HL-60/S4 treated with retinoic acid at 250 ng/mL for 4 days and 3 days (cell line): Measurements from ENCODE around the gene HINT1.
"Not testable (repeated sequence)": the region's sequence is repeated elsewhere in the genome, so short reads cannot be mapped to it uniquely, and the experiment has no call there.

ENCODE experiments used
- in situ Hi-C: fragments of 300-500 bp; cut with MboI; formaldehyde crosslinking; loops from 2 replicates; pipeline ENCODE4 v1.7.0; 2022; ENCODE audit warnings: low sequenced_read_pairs

HINT1 gene

DNA sequence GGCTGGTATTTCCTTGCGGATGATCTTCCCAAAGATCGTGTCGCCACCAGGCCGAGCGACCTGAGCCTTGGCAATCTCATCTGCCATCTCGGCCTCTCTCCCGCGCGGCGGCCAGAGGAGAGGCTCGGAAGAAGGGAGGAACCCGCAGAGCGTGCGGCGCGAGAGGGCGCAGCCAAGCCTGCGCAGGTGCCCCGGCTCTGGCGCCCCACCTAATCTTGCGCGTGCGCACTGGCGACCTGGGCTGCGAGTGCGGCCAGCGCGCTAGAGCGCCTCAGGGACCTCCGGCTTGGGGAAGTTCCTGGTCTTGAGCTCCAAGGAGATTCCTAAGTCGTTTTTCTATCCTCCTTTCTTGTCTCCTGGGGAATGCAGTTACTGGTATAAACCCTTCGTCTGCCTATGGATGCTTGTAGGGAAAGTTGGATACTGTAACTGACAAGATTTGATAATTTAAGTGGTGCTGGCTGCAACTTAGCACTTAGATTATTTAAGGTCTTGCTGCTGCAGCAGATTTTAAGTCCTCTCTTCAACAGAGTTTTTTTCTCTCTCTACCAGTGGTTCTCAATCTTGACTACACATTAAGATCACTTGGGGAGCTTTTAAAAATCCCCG lies at the start of gene HINT1:
TSS of gene HINT1 (minus strand) at position 138 of the 609 bp plus-strand sequence. CDS start at position 87, 51 bp downstream.
- in situ Hi-C loops = loop anchor here (25.0 kb wide), 1 partner anchor 222 kb away; no protein-coding TSS in a partner anchor

DNA sequence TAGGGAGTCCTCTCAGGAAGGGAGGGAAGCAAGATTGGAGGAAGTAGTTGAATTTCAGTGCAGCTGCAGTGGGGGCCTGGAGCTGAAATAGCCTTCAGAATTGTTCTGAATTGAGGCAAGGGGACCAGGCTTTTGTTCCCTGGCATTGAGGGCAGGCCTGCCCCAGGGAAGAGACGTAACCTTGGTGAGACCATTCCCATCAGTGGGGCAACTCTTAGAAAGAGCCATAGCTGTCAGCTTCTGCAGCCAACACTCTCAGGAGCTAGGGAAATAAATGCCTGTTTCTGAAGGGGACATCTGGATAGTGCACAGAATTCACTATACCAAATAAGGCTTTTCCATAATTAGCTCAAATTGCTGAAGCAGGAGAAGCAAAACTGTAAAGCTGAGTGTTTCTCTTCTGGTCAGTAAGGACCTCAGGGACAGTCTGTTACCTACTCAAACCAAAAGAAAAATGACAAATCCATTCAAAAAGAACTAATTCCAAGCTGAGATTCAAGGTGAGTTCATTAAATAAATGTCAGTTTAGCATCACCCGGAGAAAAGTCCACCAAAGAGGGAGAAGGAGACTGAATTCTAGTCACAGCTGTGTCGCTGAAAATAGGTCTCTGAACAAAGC lies 49.7 kb upstream of the HINT1 start:
- in situ Hi-C loops = no loop called here

DNA sequence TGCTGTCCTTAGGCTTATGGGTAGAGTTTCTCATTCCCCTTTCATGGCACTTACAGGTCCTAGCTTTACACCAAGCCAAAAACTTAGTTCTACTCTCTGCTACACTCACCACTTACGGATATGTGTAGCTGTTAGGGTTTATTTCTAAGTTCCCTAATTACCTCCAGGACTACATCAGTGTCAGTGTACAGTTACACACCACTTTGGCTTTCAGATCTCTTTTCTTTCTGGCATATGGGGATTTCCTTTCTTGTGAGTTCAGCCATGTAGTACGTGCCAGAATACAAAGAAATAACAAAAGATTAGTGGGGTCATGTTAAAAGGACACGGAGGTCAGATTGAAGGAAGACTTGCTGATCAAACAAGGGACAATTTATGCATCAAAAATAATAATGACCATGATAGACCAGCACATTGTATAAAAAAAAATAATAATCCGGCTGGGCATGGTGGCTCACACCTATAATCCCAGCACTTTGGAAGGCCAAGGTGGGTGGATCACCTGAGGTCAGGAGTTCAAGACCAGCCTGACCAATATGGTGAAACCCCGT lies 47.5 kb upstream of the HINT1 start:
- in situ Hi-C loops = no loop called here

DNA sequence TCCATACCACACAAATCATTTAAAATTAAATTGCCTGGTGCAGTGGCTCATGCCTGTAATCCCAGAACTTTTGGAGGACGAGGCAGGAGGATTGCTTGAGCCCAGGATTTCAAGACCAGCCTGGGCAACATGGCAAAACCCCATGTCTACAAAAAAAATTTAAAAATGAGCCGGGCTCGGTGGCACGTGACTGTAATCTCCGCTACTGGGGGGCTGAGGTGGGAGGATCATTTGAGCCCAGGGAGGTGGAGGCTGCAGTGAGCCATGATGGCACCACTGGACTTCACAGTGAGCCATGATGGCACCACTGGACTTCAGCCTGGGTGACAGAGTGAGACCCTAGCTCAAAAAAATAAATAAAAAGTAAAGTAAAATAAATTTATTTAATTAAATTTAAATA lies 46.6 kb upstream of the HINT1 start:
- in situ Hi-C loops = no loop called here

DNA sequence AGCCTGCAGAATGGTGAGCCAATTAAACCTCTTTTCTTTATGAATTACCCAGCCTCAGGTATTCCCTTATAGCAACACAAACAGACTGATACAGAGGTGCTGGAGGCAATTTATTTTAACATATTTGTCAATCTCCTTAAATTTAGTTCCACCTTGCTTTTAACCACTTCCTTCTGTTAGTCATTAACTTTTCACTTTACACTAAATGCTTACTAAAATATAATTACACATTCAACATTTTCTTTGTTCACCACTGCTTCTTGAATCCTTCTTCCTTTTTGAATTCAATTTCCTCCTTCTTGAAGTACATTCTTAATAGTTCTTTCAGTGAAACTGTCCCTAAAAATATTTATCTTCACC lies 45.1 kb upstream of the HINT1 start:
- in situ Hi-C loops = no loop called here

DNA sequence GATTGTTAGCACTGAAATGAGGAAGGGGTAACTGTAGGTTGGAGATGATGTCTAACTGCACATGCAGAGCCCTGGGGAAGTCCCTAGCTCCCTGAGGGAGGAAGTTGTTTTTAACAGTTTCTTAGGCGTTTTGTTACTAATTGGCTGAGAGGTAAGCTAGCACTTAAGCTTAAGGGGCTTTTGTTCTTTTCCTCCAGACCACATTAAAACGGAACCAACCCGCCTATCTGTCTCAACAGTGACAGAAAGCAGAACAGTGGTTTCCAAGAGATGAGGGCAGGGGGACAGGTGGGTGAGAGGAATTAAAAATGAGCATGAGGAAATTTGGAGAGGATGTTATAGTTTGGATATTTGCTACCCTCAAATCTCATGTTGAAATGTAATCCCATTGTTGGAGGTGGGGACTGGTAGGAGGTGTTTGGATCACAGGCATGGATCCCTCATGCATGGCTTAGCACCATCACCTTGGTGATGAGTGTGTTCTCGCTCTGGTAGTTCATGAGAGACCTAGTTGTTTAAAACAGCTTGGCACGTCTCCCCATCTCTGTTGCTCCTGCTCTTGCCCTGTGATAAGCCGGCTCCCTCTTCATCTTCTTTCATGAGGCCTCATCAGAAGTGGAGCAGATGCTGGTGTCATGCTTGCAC lies 44.6 kb upstream of the HINT1 start:
- in situ Hi-C loops = no loop called here

DNA sequence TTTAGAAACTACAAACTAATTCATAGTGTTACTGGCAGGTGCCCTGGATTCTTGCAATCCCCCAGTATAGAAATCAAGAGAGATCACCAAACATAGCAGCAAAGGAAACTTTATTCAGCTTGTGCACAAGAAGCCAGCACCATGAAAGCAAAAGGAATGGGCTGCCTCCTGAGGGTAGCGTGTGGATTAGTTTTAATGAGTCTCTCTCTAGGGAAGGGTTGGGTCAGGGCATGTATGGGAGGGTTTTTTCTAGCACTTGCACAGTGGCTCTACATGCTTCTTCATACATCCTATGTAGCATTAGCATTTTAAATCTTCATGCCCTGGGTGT lies 44.1 kb upstream of the HINT1 start:
- in situ Hi-C loops = no loop called here

DNA sequence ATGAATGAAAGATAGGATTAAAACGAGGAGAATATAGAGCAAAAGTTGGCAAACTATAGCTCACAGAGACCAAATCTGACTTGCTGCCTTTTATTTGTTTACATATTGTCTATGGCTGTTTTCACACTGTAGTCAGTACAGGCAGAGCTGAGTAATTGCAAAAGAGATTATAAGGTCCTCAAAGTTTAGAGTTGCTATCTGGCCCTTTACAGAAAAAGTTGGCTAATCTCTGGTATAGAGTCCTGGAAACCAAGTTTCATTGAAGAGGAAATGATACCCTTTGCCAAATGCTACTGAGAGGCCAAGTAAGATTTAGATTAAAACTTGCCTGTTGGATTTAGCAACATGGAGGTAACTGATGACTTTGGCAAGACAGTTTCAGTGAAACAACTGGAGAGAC lies 41.7 kb upstream of the HINT1 start:
- in situ Hi-C loops = no loop called here

DNA sequence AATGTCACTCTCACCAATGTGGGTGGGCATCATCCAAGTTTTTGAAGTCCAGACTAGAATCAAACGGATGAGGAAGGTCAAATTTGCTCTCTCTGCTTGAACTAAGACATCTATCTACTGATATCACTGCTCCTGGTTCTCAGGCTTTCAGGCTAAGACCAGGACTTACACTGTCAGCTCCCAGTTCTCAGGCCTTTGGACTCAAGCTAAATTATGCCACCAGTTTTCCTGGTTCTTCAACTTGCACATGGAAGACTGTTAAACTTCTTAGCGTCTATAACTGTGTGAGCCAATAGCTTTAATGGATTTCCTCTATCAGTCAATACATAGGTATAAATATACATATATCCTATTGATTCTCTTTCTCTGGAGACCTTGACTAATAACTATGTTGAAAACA lies 41.0 kb upstream of the HINT1 start:
- in situ Hi-C loops = no loop called here

DNA sequence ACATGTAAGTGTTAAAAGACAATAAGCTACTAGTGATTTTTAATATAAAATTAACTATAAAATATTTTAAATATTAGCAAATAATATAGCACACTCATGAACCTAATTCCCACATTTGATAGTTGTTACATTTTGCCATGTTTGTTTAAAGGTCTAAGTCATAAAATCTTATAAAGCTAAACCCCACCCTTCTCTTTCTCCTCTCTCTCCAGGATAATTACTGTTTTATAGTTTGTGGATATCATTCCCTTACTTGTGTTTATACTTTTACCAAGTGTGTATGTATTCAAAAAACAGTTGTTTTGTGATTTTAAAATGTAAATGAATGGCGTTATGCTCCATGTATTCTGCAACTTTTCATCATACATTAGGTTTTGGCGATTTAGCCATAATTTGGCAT lies 39.9 kb upstream of the HINT1 start:
- in situ Hi-C loops = no loop called here

DNA sequence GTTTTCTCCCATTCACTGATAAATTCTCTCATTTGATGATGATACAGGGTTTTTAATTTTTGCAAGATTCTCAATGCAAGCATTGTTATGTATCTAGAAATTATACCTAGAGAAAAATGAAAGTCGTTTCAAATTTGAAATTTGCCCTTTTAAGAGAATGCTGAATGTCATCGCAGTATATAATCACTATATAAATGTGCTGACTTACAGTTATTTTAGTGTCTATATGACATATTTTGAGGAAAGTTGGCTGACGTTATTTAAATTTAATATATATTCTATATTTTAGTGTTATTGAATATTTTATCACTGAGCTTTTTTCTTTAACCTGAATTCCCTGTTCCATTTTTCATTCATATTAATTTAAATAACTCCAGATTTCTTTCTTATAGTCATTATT lies 35.5 kb upstream of the HINT1 start:
- in situ Hi-C loops = no loop called here

DNA sequence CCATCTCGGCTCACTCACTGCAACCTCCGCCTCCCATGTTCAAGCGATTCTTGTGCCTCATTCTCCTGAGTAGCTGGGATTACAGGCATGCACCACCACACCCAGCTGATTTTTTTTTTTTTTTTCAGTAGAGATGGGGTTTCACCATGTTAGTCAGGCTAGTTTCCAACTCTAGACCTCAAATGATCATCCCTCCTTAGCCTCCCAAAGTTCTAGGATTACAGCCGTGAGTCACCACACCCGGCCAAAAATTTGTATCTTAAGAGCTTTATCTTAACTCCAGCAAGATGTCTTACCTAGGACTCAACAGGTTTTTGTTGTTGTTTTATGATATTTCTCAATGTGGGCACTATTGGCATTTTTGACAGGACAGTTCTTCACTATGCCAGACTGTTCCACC lies 33.6 kb upstream of the HINT1 start:
- in situ Hi-C loops = no loop called here

DNA sequence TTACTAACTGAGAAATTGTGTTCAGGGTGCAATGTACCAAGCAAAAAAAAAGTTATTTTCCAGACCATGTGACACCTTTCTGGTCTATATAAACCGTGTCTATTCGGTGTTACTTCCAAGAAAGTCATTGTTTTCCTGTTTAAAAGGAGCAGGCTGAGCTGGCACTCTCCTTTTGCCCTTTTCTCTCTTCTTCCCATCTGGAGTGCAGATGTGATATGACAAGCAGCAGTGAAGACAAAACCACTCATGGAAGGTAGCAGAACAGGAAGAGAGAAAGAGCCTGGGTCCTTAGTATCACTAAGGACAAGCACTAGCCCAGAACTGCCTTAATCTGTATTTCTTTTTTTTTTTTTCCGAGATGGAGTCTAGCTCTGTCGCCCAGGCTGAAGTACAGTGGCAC lies 31.3 kb upstream of the HINT1 start:
- in situ Hi-C loops = no loop called here

DNA sequence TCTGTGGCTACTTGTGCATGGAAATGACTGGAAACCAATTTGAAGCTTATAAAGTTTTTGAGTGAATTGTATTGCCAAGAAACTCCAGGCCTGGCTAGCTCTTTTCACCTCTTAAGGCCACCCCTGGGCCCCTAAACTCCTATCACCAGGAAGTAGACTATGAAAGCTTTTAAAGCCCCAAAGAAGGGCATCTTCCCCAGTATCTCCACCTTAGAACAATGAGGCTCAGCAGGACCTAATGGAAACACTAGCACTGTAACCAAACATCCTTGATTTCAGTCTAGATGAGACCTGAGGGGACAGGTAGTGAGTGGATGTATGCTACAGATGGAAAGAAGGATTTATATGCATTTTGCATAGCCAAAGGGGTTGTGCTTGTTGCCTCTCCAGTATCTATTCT lies 30.6 kb upstream of the HINT1 start:
- in situ Hi-C loops = no loop called here

DNA sequence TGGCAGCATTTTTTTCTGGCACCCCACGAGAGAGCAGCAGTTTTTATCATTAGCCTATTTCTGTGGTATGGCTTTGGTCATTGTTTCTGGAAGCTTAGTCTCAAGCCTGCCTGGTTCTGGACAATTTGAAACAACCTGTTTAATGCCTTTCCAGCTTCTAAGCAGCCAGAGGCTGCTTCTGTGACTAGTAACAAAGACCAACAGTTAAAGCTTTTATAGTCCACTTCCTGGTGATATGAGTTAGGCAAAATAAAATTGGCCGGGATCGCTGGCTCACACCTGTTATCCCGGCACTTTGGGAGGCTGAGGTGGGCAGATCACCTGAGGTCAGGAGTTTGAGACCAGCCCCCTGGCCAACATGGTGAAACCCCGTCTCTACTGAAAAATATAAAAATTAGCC lies 29.7 kb upstream of the HINT1 start:
- in situ Hi-C loops = no loop called here

DNA sequence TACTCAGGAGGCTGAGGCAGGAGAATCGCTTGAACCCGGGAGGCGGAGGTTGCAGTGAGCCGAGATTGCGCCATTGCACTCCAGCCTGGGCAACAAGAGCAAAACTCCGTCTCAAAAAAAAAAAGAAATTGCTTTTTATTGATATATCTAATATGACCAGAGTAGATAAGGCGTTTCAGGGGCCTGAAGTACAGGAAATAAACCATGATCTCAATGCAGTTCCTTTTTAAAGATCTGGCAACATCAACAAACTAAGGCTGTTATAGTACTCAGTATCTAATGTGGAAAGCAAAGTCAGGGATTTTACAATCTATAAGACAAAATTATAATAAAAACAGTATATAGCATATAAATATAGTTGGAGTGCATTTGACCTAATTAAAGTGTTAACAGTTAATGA lies 28.8 kb upstream of the HINT1 start:
- in situ Hi-C loops = not testable (repeated sequence)

DNA sequence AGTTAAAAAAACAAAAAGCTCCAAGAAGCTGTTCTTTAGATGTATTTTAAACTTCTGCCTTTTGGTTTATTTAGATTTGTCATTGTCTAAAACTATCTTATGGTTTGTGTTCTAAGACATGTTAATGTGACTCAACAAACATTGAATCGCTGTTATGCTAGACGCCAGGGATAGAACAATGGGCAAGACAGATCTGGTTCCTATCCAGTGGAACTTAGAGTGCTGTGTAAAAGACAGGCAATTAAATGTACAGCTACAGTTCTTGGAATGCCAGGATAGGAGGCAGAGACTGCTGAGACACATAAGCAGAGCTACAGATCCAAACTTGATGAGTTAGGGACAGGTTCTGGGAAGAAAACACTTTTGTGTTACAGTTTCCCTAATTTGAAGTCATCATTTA lies 28.1 kb upstream of the HINT1 start:
- in situ Hi-C loops = no loop called here

DNA sequence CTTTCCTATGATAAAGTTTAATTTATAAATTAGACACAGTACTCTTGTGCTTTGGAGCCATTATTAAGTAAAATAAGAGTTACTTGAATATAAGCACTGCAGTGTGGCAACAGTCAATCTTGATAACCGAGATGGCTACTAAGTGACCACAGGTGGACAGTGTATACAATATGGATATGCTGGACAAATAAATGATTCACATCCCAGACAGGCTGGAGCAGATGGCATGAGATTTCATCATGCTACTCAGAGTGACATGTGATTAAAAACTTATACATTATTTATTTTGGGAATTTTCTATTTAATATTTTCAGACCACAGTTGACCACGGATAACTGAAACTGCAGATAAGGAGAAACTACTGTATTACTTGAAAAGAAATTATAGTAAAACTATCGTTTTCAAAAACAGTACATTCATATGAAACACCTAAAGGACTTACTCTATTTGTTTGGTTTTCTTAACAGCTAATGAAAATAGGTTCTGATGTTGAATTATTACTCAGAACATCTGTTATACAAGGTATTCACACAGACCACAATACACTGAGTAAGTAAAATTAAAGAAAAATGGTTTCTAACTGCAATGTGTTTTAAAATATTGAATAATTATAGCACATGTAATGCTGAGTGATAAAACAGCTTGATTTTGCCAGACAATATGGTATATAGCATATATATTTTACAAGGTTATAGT lies 21.7 kb upstream of the HINT1 start:
- in situ Hi-C loops = no loop called here

DNA sequence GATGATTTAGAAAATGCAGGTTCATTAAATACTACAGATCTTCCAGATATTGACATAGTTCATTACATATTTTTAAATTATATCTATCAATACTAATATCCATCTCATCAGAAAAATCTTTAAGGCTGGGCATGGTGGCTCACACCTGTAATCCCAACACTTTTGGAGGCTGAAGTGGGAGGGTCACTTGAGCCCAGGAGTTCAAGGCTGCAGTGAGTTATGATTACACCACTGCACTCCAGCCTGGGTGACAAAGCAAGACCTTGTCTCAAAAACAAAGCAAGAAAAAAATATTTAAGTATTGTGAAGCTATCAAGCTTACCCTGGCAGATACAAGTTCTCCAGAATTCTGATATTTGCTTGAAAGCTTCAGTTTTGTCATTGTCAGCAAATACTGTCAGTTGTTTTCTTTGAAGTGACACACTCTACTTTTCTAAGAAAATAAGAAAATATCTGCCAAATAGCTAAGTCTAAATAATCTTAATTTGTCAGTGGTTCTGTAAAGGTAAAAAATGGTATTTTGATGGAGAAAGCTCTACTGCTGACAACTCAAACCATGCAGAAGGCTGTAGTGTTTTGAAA lies 20.6 kb upstream of the HINT1 start:
- in situ Hi-C loops = no loop called here

DNA sequence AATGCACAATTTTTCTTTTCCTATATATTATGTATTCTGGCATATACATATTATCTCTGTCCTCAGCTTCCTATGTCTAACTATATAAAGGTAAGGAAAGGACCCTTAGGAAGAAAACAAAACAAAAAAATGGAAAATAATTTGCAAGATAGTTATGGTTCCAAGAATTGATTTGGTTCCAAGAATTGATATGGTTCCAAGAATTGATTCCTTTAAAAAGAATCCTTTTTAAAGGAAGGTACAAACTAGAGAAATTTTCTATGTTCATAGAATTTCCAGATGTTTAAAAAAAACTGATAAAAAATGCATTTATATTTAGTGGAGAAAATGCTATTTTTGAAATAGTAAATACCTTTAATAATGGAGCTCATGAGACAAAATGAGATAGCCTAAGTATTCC lies 17.8 kb upstream of the HINT1 start:
- in situ Hi-C loops = no loop called here

DNA sequence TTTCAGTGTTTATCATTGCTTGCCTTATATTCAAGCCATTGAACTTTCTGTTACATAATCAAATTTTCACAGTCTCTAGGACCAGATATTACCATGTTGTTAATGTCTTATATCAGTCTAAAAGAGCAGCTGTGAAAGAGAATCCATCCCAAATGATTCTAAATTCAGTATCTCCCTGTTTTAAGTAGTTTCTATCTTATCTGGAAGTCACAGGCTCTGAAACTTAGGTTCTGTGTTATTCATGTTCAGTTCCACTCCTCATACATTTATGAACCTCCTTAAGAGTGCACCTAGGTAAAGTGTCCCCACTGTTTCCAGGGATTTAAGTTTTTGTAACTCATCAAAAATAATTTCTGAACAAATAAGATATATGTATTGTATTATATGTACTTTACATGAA lies 15.4 kb upstream of the HINT1 start:
- in situ Hi-C loops = no loop called here
